Measurements from ENCODE around the gene STX11.

DNA sequence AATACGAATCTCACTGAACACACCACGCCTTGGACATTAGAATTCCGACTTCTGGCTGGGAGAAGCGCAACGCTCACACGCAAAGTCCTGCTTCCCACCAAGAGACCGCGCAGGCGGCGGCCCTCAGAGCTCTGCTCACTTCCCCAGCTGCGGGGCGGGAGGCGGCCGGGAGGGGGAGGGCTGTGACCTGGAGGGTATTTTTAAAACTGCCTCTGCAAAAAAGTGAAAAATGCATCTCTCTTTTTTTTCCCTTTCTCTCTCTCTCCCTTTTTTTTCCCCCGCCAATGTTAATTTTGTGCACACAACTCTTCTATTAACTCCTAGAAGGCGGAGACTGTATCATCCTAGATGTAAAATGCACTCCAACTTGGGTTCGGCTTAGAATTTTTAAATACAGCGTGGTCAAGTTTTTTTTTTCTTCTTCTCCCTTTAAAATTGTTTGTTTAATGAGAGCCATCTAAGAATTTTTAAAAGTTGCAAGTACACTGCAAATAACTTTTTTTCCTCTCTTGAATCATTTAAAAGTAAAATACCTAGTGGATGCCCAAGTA, 66.4 kb downstream of the STX11 start:
- TF ChIP-seq, protein P1, sequence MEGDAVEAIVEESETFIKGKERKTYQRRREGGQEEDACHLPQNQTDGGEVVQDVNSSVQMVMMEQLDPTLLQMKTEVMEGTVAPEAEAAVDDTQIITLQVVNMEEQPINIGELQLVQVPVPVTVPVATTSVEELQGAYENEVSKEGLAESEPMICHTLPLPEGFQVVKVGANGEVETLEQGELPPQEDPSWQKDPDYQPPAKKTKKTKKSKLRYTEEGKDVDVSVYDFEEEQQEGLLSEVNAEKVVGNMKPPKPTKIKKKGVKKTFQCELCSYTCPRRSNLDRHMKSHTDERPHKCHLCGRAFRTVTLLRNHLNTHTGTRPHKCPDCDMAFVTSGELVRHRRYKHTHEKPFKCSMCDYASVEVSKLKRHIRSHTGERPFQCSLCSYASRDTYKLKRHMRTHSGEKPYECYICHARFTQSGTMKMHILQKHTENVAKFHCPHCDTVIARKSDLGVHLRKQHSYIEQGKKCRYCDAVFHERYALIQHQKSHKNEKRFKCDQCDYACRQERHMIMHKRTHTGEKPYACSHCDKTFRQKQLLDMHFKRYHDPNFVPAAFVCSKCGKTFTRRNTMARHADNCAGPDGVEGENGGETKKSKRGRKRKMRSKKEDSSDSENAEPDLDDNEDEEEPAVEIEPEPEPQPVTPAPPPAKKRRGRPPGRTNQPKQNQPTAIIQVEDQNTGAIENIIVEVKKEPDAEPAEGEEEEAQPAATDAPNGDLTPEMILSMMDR (IDR thresholded peaks at IDR 0.05; ENCODE audit: low read length), result no peak
- no peak for TF ChIP-seq EZH2phosphoT487 (IDR thresholded peaks at IDR 0.05; ENCODE audit: low read length)
